ENCODE measurements around the gene INTS1.

INTS1 gene

DNA sequence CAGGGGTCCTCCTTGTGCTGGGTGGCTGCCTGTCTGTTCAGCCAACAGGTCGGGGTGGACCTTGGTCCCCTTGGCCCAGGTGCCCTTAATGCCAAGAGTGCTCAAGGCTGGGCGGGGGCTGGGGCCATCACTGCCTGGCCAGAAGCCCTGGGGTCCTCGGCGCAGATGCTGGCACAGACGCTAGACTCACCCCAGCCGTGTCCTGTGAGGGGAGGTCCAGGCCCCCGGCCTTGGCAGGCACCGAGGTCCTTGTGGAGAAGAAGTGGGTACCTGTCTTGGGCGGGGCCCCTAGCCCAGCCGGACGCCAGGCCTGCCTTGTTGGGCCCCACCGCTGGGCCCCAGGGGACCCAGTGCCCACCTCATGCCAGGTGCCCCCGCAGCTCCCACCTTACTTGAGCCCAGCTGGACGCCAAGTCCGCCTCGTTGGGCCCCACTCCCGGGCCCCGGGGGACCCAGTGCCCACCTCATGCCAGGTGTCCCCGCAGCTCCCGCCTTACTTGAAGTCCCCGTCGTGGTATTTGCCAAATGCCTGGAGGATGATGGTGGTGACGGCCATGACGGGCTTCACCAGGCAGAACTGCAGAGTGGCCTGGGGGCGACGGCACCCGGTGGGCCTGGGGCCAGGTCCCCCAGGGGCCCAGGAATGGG lies 45.3 kb upstream of the INTS1 start:
- TF ChIP-seq, protein P1, sequence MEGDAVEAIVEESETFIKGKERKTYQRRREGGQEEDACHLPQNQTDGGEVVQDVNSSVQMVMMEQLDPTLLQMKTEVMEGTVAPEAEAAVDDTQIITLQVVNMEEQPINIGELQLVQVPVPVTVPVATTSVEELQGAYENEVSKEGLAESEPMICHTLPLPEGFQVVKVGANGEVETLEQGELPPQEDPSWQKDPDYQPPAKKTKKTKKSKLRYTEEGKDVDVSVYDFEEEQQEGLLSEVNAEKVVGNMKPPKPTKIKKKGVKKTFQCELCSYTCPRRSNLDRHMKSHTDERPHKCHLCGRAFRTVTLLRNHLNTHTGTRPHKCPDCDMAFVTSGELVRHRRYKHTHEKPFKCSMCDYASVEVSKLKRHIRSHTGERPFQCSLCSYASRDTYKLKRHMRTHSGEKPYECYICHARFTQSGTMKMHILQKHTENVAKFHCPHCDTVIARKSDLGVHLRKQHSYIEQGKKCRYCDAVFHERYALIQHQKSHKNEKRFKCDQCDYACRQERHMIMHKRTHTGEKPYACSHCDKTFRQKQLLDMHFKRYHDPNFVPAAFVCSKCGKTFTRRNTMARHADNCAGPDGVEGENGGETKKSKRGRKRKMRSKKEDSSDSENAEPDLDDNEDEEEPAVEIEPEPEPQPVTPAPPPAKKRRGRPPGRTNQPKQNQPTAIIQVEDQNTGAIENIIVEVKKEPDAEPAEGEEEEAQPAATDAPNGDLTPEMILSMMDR (IDR thresholded peaks at IDR 0.05; ENCODE audit: low read depth, low read length) = no peak
- peak; percentile 12 for DNase-seq
- Histone ChIP-seq H3K27me3 (peaks cover 4% of the 10 kb centered on the region; the same call in 1 of the 2 replicates), H3K36me3 (no peaks in the 10 kb centered on the region), H3K4me1 (peaks cover 5% of the 10 kb centered on the region; the same call in 1 of the 2 replicates), H3K4me3 (ENCODE audit: low read depth, low read length) (no peak overlapping the region), H3K9me3 (no peaks in the 10 kb centered on the region)

DNA sequence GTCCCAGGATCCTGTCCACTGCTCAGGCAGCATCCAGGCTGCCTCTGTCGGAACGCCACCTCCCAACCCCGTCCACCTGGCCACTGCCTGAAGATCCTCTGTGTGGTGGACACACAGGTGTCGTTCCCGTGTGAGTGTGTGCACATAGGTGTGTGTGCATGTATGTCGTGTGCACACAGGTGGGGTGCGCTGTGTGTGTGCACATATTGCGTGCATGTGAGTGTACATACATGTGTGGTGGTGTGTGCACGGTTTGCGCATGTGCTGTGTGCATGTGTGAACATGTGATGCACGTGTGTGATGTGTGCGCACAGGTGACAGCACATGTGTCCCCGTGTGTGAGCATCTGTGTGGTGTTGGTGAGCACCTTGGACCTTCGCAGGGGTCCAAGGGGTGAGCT lies 44.8 kb upstream of the INTS1 start:
- Histone ChIP-seq H3K4me3 (ENCODE audit: low read depth, low read length) (no peak overlapping the region), H3K4me1 (peaks cover 5% of the 10 kb centered on the region; the same call in 1 of the 2 replicates), H3K27me3 (peaks cover 4% of the 10 kb centered on the region; the same call in 1 of the 2 replicates), H3K36me3 (no peaks in the 10 kb centered on the region), H3K9me3 (no peaks in the 10 kb centered on the region)
- TF ChIP-seq, protein P1 (IDR thresholded peaks at IDR 0.05; ENCODE audit: low read depth, low read length) = no peak
- DNase-seq = no peak

DNA sequence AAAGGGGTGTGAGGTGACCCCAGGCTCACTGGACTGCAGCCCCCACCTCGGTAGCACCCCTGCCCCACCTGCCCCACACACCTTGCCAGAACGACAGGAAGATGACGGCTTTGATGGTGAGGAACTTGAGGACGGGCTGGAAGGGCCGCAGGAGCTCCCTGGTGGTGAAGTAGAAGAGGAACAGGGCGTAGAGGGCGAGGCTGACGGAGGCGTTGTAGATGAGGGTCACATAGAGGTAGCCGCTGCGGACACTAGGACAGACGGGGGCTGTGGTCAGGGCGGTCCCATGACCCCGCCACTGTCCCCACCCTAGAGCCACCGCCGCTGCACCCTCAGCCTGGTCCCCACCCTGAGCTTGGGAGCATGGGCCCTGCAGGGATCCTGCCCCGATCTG lies 44.2 kb upstream of the INTS1 start:
- DNase-seq = peak; percentile 14
- Histone ChIP-seq H3K4me1 (peaks cover 5% of the 10 kb centered on the region; the same call in 1 of the 2 replicates), H3K27me3 (peaks cover 4% of the 10 kb centered on the region; the same call in 1 of the 2 replicates), H3K36me3 (no peaks in the 10 kb centered on the region), H3K9me3 (no peaks in the 10 kb centered on the region), H3K4me3 (ENCODE audit: low read depth, low read length) (no peak overlapping the region)
- TF ChIP-seq, protein P1 (IDR thresholded peaks at IDR 0.05; ENCODE audit: low read depth, low read length) = no peak; the same call in 1 of the 2 replicates

DNA sequence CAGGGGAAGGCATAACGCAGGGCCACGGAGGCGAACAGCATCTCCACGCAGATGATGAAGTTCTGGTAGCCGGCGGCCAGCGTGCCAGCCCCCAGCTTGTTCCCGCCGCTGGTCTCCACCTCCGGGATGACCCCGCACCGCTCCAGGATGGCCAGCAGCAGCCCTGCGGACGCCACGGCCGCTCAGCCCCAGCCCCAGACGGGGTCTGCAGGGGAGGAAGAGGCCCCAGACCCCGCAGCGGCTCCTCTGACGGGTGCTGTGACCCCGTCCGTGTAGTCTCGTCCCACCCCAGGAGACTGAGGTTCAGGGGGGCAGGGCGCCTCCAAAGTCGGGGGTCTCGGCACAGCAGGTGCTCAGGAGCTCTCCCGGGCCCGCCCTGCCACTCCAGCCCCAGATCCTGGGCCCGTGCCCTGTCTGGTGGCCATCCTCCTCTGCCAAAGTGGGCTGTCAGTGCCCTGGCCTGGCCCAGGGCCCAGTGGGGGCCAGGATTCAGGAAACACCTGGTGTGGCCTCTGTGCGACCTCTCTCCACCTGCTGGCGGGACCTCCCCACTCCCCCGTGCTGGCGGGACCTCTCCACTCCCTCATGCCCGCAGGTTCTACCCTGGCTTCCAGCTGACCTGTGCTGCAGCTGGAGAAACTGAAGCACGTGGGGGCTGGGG lies 43.7 kb upstream of the INTS1 start:
- TF ChIP-seq, protein P1 (IDR thresholded peaks at IDR 0.05; ENCODE audit: low read depth, low read length) = no peak
- Histone ChIP-seq H3K4me1 (peaks cover 9% of the 10 kb centered on the region), H3K36me3 (no peaks in the 10 kb centered on the region), H3K4me3 (ENCODE audit: low read depth, low read length) (no peak overlapping the region), H3K27me3 (peaks cover 4% of the 10 kb centered on the region; the same call in 1 of the 2 replicates), H3K9me3 (no peaks in the 10 kb centered on the region)
- DNase-seq = peak; percentile 16

DNA sequence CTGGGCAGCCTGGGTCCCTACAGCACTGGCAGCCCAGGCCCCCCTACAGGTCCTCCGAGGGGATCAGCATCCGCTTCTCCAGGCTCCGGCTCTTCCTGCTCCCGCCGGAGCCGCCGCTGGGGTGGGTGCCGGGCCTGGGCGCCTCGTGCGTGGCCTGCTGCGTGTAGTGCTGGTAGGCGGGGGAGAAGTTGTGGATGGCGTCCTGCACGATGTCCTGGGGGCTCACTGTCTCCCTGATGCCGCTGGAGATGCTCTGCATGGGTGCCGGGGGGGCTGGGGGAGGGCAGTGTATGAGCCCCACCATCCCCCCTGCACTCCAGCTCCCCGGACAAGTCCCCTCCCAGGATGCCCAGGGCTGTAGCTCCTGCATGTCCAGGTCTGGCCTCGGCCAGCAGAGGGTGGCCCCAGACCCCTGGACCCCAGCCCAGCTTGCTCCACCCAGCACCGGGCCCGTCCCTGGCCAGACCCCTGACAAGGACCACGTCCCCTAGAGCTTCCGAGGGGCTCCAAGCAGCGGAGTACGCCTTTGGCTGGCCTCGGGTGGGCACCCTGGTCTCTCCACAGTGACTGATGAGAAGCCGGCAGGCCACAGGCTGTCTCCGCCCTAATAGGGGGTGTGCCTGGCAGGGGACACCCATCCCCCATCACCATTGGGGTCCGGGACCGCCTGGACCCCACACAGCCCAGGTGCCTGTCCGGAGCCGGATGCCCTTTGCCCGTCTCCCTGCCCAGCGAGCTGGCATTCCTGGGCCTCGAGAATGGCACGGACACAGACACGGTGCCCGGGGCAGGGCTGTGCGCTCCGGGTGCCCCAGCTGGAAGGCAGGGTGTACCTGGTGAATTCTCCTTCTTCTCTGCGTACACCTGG lies 43.0 kb upstream of the INTS1 start:
- Histone ChIP-seq H3K4me3 (ENCODE audit: low read depth, low read length) (no peak overlapping the region), H3K27me3 (peaks cover 4% of the 10 kb centered on the region; the same call in 1 of the 2 replicates), H3K36me3 (no peaks in the 10 kb centered on the region), H3K4me1 (peaks cover 11% of the 10 kb centered on the region), H3K9me3 (no peaks in the 10 kb centered on the region)
- peak; percentile 9 for DNase-seq
- TF ChIP-seq, protein P1 (IDR thresholded peaks at IDR 0.05; ENCODE audit: low read depth, low read length) = no peak
